ENCODE results near the gene MYO1F.
"Not testable (repeated sequence)": the region's sequence is repeated elsewhere in the genome, so short reads cannot be mapped to it uniquely, and the experiment has no call there.

MYO1F gene

DNA sequence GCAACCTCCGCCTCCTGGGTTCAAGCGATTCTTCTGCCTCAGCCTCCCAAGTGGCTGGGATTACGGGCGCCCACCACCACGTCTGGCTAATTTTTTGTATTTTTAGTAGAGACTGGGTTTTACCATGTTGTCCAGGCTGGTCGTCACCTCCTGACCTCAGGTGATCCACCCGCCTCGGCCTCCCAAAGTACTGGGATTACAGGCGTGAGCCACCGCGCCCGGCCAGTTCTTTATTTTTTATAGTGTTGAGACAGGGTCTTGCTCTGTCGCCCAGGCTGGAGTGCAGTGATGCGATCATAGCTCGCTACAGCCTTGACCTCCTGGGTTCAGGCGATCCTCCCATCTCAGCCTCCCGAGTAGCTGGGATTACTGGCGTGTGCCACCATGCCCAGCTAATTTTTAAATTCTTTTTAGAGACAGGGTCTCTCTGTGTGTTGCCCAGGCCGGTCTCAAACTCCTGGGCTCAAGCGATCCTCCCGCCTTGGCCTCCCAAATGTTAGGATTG lies 62.7 kb downstream of the MYO1F start:
- DNase-seq: not testable (repeated sequence)

DNA sequence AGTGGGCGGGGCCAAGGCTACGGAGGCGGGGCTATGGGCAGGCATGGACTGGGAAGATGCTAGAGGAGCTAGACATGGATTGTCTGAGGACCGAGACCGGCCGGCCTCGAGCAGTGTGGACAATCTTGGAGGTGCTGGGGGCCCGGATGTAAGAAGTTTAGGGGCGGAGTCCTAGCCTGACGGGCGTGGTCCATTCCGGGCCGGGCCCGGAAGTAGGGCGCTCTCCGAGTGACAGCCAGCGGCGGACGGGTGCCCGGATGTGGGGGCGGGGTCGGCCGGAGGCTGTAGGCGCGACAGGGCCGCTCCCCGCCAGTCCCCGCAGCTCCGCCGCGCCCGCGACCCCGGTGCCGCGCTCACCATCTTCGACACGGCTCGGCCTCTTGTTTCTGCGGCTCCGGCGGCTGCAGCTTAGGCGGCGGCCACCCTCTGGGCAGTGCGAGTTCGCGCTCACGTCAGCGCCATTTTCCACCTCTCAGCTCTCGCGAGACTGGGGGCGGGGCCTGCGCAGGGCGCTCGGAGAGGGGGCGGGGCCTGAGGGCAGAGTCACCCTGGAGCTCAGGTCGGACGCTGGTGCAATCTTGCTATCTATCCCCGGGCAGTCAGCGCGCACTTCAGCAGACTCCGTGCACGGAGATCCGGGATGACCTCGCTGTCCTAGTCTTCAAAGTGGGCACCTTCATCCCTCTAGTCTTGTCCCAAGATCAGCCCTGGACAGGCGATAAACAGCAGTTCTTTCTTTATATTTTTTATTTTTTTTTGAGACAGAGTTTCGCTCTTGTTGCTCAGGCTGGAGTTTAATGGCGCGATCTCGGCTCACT lies 63.3 kb downstream of the MYO1F start, which contains the start of gene ZNF414:
Gene ZNF414, minus strand, starts transcription at position 481 of the 818 bp plus-strand sequence. Its CDS starts 121 bp downstream, at position 360.
- peak; percentile 93 to 100 (median 98) for DNase-seq

DNA sequence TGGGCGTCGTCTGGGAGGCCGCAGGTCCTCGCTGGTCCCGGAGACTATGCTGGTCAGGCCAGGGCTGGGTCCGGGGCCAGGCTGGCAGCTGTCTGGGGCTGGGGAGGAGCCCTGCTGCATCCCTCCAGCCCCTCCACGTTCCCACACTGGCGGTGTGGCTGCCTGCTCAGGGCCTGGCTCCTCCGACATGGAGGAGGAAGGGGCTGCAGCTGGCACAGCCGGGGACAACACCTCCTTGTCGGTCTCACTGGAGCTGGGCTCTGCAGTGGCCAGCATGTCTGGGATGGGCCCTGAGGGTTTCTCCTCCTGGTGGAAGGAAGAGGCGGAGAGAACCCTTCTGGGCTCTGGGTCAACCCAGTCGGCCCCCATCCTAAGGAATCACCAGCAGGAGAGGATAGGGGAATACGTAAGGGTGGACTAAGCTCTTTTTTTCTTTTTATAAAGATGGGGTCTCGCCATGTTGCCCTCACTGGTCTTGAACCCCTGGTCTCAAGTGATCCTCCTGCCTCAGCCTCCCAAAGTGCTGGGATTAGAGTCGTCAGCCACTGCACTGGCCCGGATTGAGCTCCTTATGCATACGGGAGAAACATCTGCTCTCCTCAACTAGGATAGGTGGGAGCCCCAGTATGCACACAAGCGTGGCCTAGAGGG lies 64.1 kb downstream of the MYO1F start:
- DNase-seq: no peak

DNA sequence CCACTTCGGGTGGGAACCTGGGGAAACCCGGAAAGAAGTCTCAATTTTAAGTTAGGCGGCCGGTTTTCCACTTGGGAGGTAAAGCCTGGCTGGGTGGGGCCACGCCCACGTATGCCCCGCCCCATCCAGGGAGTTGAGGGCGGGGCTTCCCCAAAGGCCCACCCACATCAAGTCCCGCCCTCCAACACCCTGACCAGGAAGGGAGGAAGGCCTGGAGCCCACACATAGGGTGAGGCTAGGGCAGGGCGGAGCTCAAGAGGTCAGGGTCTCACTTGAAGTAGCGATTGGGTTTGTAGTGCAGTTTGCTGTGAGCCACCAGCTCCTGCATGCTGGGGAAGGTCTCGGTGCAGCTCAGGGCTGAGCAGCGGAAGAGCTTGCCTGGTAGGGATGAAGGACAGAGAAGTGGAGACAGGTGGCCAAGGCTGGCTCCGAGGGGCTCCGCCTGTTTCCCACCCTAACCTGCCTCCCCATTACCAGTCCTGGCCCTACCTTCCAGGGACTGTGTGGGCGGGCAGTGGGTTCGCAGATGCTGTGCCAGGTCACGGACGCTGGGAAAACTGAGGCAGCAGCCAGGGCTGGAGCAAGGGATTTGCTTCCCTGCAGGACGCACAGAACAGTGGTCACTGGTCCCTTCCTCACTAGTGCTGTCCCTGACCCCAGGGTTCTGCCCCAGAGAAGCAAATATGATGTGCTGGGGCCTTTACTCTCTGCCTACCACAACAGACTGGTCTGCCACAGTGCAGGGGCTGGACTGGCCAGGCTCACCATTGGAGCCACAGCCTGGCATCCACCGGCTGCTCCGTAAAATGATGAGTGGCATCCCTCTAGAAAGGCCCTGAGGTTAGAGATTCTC lies 64.9 kb downstream of the MYO1F start:
- no peak for DNase-seq

DNA sequence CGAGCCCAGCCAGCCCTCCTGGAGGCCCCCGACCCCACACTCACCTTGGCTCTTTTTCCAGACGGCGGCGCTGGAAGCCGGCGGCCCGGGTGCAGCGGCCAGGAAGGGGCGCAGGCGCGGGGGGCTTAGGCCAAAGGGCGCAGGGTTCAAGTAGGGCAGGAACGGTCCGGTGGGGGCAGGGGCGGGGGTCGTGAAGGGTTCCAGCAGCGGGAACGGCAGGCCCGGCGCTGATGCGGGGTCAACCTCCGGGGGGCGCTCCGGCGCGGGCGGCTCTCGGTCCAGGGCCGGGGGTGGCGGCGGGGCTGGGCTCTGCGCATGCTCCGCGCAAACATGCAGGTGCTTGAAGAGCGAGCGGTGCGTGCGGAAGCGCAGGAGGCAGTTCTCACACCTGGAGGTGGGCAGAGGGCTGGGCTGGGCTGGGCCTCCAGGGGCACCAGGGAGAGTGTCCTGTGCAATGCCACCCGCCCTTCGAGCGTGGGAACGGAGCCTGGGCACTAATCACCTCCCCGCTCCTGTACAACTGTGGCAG lies 65.6 kb downstream of the MYO1F start:
- no peak for DNase-seq

DNA sequence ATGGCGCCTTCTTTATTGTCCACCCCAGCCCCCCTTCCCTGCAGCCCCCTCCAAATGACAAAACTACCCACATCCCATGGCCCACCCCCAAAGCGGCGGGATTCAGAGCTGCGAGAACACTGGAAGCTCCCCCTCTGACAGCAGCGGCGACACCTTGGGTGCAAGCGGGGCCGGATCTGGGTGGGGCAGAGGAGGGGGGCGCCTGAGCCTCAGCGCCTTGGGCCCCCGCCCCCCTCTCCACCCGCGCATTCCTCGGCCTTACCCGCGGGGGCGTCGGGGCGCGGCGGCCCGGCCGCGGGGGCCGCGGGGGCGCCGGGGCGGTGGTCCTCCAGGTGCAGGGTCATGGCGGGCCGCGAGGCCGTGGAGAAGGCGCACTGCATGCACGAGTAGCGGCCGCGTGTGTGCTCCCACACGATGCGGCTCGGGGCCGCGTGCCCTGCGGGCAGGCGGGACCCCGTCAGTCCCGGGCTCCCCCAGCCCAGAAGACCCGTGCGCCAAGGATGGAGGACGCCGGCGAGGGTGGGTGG lies 66.6 kb downstream of the MYO1F start:
- no peak for DNase-seq

DNA sequence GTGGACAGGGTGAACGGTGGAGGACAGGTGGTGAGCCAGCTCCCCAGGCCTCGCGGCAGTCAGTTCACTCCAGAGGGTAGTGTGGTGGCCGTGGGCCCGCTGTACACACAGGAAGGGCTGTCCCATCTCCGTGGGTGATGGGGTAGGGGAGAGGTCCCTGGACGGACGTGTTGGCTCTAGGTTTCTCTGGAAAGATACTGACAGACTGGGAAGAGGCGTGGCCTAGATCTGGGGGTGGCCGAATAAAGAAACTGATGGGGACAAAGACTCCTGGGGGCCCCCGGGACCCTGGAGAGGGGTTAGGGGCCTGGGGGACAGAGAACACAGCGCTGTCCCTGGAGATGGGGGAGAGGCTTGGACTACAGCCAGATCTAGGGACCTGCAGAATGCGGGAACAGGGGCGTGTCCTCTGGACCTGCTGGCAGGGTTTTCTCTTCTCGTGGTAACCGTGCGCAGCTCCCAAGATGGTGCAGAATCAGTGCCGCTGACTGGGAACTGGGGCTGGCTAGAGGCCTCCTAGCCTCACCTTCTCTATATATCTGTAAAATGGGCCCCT lies 70.8 kb downstream of the MYO1F start:
- DNase-seq: no peak

DNA sequence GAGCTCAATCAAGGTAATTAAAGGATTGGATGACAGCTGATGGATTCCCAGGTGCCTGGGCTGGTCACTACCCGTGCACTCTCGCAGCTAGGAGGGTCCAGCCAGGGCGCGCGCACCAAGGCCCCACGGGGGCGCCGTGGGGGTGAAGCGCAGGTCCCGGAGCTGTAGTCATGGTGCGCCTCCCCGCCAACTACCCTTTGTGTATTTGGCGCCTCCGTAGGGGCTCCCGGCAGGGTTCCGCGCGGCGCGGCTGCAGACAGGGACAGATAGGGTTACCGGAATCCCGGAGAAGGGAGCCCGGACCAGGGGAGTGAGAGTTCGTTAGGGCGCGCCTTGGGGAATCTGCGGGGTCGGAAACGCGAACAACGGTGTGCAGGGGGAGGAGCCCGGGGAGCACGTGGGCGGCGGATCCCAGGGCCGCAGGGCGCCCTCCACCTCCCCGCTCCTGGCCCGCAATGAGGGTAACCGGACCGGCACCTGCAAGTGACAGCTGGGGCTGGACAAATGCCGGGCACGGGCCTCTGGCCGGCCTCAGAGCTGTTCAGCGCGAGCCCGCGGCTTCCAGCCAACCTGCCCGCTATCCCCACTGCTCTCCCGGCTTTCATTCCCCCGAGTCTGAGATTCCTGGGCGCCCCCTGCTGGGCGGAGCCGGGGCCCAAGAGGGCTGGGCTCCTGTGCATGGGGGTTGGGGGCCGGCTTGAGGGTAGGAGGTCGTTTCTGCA lies 71.4 kb downstream of the MYO1F start:
- DNase-seq: peak; percentile 46 to 81 (median 62)

DNA sequence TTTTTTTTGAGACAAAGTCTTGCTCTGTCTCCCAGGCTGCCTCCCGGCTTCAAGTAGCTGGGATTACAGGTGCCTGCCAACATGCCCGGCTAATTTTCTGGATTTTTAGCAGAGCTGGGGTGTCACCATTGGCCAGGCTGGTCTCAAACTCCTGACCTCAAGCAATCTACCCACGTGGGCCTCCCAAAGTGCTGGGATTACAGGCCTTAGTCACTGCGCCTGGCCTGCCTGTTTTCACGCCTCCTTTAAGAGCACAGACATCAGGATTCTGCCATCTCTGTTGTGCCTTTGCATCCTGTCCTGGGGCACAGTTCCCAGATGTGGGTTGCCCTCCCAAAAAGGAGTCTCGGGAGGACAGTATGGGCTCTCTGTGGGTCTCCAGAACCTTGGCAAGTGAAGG lies 72.3 kb downstream of the MYO1F start:
- no peak for DNase-seq

DNA sequence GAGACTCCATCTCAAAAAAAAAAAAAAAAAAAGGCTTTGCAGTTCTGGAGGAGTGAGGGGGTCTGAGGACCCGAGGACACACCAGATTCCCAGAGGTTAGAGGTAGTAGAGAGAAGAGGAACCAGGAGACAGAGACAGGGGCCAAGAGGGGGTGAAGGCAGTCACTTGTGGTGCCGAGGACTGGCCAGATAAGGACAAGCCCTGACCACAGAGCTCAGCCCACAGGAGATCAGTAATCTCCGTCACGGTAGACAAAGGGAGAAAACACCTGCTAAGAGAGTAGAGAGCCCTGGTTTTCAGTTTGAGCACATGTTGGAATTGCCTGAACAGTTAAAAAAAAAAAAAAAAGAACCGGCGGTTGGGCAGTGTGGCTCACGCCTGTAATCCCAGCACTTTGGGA lies 73.1 kb downstream of the MYO1F start:
- no peak for DNase-seq

DNA sequence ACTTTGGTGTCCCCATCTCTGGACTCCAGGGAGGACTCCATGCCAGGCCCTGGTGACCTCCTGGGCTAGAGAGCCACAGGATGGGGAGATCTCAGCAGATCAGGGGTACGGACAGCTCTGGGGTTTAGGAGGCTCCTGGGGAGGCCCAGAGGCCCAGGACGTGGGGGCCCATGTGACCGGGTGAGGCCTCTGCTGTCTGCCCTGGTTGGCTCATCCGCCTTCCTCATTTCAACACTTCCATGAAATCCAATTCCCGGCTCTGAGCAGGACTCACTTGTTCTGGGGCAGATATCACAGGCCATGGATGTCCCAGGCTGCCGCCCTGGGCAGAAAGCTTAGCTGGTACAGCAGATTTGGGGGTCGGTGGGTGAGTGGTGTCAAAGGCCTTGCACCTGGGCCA lies 73.7 kb downstream of the MYO1F start:
- DNase-seq: no peak

DNA sequence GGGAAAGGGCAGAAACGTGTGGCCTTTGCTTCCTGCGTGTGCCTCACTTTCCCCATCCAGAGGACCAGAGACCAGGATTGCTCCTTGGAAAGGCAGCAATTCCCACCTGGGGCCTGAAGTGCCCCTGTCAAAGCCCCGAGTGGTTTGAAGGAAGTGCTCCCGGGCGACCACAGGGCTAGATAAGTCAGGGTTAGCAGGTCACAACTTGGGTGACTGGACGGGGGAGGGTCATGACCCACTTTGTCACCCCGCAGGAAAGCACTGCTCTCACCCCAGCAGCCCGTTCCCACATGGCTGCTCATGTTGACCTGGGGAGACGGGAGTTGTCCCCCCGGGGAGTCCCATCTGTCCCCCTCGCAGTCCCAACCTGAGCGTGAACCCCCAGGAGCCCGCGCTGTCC lies 75.3 kb downstream of the MYO1F start:
- DNase-seq: no peak

DNA sequence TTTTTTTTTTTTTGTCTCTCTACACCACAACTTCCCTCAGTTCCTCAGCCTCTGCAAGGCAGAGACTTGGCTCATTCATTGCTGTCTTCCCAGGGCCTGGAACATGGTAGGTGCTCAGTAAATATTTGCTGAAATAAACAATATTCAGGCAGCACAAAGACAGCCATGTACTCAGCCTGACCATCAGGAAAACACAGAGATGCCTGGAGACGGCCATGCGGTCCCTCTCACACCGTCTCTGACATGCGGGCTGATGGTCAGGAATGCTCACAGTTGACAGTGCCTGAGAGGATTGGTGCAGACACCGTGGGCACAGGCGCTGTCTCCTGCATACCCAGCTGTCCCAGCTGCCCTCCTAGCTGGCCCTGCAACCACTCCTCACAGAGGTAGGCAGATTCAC lies 75.7 kb downstream of the MYO1F start:
- DNase-seq: no peak

DNA sequence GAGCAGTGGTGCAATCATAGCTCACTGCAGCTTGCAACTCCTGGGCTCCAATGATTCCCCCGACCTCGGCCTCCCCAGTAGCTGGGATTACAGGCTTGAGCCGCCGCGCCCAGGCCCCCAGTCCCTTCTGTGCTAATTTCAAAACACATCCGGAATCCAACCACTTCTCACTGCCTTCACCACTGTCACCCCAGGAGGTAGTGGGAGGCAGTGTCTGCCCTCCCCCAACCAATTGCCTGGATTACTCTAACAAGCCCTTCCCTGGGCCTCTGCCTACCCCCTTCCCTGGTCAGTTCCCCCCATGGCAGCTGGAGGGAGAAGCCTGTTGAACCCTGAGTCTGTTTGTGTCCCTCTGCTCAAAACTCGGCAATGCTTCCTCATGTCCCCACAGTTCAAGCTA lies 77.1 kb downstream of the MYO1F start:
- no peak for DNase-seq

DNA sequence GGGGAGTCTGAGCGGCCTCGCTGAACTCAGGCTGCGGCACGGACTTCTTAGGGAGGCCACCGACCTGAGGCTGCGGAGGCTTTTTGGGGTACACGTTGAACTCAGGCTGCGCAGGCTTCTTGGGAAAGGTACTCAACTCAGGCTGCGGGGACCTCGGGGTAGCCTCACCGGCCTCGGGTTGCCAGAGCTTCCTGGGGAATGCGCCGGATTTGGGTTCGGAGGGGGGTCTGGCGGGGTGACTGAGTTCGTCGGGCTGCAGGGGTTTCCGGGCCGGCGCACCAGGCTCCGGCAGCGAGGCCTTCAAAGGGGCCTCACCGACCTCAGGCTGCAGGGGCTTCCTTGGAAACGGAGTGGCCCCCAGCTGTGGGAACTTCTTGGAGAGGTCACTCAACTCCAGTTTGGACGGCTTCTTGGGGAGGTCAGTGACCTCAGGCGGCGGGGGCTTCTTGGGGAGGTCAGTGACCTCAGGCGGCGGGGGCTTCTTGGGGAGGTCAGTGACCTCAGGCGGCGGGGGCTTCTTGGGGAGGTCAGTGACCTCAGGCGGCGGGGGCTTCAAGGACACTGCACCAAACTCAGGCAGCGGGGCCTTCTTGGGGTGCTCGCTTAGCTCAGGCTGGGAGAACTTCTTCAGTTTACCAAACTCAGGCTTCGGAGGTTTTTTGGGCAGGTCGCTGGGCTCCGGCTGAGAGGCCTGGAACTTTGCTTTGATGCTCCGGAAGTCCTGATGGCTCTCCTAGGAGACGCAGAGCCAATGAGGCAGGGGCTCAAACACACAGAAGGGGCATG lies 78.0 kb downstream of the MYO1F start:
- no peak for DNase-seq

DNA sequence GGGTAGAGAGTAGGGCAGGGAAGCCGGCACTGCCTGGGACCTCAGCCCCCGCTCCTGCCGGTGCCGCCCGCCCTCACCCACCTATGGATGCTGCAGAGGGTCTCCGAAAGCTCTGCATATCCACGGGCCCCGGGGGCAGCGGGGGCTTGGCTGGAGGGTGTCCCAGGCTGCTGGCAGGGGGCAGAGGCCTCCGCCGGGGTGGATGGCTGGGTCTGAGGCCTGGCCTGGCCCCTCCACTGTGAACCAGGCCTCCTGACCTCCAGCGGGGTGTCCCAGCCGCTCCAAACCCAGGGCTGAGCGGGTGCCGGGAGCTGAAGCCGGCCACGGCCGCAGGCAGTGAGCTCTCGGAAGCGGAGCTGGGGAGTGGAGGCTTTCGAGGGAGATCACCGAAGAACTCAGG lies 78.9 kb downstream of the MYO1F start:
- no peak for DNase-seq

DNA sequence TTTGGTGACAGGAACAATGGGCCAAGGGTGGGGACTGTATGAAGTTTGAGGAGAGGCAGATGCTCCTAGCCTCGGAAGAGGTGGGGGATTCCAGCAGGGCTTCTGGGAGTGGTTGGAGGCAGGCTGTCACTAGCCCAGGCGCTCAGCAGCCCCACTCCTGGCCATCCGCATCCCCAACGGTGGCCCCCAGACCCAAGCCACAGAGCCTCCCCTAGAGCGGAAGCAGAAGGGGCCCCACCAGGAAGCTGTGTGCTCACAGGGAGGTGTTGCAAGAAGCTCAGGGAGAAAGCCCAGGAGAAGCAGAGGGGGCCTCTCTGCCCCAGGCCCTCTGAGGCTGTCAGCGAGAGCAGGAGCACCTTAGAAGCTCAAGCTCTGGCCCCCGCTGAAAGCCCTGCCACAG lies 83.1 kb downstream of the MYO1F start:
- no peak for DNase-seq

DNA sequence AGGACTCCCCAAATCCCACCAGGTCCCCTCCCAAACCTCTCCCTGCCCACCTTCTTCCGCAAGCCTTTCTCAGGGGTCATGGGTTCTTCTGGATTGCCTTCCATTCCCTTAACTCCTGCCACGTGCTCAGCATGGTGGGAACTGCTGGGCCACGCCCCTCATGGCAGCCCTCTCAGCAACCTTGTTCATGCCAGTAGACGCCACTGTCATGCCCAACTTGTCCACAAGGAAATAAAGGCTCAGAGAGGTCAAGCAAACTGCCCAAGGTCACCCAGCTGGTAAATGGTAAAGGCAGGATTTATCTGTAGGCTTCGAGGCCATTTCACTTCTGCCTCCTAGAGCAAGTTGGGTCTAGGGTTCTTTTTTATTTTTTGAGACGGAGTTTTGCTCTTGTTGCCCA lies 85.7 kb downstream of the MYO1F start:
- DNase-seq: no peak

DNA sequence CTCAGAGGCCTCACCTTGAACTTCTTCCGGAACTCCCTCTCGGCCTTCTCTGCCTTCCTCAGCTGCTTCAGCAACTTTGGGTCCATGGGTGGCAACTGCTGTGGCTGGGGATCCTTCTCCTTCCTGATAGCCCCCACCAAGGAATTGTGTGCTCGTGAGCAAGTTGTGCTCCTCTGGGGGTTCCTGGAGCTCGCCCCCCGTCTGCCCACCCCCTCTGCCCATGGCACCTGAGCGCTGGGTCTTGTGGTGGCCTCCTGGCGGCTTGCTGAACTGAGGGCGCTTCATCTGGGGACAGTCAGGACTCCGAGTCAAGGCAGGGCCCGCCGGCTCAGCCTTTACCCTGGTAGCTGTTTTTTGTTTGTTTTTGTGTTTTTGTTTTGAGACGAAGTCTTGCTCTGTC lies 86.4 kb downstream of the MYO1F start:
- DNase-seq: no peak

DNA sequence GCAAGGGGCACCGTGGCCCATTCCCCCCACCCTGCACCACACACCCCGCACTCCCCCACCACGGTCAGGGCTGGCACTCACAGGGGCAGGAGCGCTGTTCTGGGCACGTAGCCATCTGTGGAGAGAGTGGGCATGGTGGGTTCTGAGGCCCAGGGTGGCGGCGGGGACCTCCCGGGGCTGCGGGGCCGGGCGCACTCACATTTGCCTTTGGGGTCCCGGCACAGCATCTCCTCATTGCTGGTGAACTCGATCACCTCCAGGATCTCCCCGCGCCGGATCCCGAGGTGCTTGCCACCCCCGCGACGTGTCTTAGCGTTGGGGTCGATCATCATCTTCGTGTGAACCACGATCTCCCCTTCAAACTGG lies 86.9 kb downstream of the MYO1F start:
- DNase-seq: no peak

Measured in stimulated activated naive CD4-positive, alpha-beta T cell (primary cell).